ENCODE measurements around the gene TIMM22.

- TF ChIP-seq POLR2AphosphoS2 (conservative IDR thresholded peaks at IDR 0.05; ENCODE audit: low read length) (no peak), HDAC2 (IDR thresholded peaks at IDR 0.05) (no peak), CEBPB (IDR thresholded peaks at IDR 0.05) (no peak), EP300 (IDR thresholded peaks at IDR 0.05) (no peak), POLR2A (IDR thresholded peaks at IDR 0.05; ENCODE audit: low read length) (no peak), NR3C1 (IDR thresholded peaks at IDR 0.05) (no peak), MAX (IDR thresholded peaks at IDR 0.05) (no peak), ATOH8 (CRISPR knock-in tag; IDR thresholded peaks at IDR 0.05; ENCODE audit: low read depth) (no peak)
- TF ChIP-seq, protein P1, sequence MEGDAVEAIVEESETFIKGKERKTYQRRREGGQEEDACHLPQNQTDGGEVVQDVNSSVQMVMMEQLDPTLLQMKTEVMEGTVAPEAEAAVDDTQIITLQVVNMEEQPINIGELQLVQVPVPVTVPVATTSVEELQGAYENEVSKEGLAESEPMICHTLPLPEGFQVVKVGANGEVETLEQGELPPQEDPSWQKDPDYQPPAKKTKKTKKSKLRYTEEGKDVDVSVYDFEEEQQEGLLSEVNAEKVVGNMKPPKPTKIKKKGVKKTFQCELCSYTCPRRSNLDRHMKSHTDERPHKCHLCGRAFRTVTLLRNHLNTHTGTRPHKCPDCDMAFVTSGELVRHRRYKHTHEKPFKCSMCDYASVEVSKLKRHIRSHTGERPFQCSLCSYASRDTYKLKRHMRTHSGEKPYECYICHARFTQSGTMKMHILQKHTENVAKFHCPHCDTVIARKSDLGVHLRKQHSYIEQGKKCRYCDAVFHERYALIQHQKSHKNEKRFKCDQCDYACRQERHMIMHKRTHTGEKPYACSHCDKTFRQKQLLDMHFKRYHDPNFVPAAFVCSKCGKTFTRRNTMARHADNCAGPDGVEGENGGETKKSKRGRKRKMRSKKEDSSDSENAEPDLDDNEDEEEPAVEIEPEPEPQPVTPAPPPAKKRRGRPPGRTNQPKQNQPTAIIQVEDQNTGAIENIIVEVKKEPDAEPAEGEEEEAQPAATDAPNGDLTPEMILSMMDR (IDR thresholded peaks at IDR 0.05), result no peak
Observed at GRCh38 chr17:1037238-1037879, 40.4 kb downstream of the TIMM22 start.
